GM18861 (cell line): Measurements from ENCODE around the gene GSTM3.

Experiments used
- ATAC-seq: cut with Tn5 transposase; IDR thresholded peaks from one replicate; pipeline ENCODE4 v1.9.1; 2021; ENCODE audit not compliant: unreplicated experiment

Gene GSTM3

DNA sequence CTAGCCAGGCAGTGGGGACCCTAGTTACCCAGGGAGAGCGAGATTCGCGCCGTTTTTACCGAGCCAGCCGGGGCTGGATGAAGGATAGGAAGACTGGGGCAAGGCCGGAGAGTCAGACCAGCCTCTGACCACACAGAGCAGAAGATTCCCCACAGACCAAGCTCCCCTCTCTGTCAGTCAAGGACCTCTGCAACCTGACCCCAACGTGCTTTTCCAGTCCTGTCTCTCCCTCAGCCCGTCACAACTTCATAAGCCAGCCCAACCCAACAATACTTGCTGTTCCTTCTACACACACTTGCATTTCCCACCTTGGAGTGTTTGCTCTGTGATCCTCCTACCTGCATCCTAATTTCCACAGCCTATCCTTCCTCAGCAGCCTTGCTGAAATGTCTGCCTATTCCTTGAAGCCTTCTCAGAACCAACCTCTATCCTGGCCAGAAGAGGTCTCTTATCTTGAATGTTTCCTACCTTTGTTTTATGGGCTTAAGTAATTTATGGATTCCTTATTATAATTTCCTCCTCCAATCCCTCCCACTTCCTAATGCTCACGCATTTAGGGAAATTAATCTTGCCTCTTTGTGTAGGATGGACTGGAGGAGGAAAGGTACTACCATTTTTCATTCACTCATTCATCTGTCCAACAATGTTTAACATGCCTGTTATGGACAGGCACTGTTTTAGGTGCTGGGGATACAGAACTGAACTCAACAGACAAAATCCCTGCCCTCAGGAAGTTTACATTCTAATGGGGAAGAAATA lies at the start of gene GSTM3:
Gene GSTM3 (minus strand): TSS at position 424 of the 759 bp plus-strand sequence. CDS start 751 bp downstream, outside the sequence.
- no peak for ATAC-seq

DNA sequence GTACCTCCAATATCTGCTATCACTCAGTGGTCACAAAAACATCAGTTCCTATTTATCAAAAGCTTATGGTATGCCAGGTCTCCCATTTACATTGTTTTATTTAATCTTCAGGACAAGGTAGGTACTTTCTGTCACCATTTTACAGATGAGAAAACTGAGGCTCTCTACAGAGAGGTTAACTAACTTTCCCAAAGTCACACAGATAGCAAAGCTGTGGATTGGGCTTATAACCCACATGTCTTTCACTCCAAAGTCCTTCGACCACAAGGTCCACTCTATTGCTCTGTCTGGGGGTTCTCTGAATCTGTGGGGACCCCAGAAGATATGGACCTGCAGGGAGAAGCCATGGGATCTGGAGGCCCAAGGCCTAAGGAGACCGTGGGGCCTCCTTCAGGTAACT lies 49.5 kb upstream of the GSTM3 start:
- ATAC-seq, result no peak

DNA sequence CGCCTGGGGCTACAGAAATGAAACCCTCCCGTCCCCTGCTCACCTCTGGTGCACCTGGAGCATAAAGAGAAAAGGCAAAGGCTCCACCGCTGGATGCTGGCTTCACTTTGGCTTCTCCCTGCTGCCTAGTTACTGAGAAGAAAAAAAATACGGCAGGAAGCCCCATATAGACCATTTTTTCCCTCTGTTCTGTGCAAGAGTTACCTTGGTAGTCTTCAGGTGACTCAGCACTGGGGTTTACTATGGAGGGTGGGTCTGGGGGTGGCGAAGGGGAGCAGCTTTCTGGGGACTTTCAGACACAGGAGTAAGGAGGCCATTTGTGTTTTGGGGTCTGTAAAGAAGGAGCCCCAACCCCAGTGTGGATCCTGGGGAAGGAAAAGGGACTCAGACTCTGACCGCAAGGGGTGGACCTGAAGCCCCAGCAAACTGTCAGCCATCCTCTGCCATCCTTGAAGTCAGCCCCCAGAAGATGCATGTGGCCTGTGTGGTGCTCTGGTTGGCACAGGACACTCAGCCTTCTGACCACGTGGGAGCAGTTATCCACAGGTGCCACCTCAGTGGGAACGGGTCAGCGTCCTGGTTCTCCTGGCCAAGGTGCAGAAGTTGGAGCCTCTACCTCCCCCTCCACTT lies 48.8 kb upstream of the GSTM3 start:
- no peak for ATAC-seq

DNA sequence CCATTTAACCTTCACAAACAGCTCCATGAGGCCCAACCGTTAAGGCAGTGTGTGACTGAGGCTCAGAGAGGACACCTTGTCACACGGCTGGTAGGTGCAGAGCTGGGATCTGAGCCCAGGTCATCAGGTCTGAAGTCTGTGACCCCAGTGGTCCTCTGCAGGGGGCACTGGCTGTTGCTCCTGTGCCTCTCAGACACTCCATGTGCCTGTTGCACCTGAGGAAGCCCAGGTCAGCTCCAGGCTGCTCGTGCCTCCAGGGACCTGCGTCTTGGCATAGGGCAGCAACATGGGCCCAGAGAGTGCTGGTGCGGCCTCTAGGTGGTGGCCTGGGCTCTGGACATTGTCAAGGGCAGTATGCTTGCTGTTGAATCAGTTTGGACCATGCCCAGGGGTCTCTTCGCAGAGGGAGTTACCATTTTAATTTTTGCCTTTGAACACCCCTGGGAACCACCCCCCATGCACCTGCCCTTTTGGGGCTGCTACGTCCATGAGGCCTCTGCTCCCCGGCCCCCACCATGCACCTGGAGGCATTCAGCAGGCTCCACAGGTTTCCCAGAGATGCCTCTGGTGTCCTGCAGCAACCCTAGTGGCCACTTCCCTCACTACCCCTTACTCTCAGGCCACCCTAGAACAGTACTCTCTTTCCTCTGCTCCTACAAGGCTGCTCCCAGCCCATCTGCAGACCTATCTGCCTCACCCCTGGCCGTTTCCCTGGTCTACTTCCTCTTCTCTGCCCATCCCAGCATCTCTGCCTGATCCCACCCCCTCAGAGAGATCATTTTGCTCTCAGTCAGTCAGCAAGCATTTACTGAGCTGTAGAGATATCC lies 48.1 kb upstream of the GSTM3 start:
- no peak for ATAC-seq

DNA sequence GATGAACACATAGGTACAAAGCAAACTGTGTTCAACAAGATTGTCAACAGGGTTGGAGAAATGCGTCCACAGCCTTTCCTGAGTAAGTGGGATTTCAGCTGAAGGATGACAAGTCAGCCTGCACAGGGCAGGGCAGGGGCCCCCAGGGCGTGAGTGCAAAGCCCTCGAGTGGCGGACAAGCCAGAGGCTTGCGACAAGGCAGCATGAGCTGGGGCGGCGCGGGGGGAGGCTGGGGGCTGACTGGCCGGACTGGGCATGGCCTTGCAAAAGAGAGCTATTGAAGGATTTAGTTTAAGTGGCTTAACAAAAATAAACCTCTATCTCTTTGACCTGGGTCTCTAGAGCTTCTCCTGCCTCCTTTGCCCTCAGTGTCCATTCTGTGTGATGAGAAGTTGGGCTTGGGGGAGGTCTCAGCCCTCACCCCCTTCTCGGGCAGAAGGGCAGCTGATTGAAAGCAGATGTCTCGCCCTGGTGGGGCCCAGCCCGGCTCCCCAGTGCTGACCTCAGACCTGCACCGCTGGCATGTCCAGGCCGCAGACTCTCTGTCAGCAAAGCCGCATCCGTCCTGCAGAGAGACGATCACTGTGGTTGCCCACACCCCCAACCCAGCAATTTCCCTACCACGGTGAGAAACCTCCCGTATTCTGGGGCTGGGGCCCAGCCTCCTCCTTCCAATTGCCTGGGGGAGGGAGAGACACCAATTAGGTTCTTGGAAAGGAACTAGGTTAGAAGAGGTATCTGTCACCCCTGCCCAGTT lies 47.2 kb upstream of the GSTM3 start:
- ATAC-seq, result no peak

DNA sequence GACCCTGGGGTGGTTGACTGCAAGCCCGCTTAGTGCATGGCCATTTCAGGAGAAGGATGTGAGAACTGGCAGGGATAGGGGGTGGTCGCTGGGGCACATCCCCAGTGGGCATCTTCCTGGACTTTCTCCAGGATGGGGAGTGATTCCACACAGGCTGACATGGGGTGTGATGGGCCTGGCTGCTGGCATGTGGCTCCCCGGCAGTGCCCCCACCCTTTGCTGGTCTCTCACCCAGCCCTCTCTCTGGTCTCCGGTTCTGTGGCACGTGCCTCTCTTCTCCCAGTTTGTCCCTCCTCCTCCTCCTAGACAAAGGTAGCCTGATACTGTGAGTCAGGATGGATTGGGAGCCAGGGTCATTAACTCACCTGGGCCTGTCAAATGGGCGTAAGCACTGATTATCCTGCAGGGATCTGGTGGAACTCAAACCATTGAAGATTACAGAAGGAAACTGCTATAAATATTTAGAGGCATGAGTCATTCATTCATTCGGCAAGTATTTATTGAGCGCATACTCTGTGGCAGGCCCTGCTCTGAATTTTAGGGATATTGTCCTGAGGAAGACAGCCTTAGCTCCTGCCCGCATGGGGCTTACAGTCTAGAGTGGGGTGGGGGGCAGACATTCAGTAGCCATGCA lies 46.5 kb upstream of the GSTM3 start:
- ATAC-seq, result no peak

DNA sequence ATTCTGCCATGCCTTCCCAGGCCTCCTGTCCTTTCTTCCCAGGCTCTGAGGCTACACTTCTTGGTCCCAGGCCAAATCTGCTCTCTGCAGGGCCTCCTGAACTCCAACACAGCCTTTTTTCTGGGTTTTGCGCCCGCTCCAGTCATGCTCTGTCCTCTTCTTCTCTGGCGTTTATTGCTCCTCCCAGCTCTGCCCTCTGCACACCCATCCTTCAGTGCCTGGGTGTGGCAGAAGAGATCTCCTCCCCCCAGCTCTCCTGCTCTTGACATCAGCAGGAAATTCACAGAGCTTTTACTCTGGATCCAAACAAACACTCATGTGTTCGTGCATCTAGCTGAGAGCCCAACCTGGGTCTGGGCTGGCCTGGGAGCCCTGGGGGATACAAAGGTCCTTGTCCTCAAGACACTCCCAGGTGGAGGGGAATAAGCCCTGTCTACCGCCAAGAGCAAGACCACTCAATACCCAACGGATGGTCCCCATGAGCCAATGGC lies 45.7 kb upstream of the GSTM3 start:
- no peak for ATAC-seq

DNA sequence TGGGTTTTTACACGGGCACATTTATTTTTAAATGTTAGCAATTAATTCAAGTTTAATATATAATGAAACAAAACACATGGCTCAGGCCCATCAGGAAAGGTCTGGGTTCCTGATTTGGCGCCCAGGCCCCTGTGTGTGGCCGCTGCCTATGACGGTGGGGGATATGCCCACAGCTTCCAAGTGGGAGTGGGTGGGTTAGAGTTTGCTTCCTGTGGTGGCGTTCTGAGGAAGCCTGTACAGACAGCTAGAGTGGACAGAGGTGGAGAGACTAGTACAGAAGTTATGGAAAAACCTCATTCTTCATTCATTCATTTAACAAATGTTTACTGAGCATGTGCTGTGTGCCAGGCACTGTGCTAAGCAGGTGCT lies 45.3 kb upstream of the GSTM3 start:
- ATAC-seq, result no peak

DNA sequence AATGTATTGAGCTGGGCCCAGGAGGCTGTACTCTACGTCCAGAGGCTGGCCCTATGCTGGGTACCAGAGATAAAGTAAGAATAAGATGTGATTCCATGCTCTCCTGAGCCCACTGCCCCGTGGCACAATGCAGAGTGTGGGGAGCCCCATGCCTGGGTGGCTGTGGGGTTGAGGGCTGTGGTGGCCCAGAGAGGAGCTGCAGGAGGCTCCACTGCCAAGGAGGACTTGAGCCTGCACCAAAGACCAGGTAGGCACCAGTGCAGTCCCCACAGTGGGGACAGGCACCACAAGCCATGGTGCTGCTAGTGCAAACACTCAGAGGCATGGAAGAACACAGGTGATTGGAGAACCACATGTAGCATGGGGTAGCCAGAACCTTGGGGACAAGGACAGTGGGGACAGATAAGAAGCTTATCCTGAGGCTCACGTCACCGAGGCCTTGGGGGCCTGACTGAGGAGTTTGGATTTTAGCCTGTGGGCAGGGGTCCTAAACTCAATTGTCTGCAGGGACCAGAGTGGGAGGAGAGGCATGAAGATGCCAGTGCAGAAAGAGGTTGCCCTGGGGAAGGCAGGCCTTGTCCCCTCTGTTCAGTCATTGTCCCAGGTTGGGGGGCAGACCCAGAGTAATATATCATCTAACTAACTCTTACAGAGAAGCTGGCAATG lies 44.7 kb upstream of the GSTM3 start:
- no peak for ATAC-seq

DNA sequence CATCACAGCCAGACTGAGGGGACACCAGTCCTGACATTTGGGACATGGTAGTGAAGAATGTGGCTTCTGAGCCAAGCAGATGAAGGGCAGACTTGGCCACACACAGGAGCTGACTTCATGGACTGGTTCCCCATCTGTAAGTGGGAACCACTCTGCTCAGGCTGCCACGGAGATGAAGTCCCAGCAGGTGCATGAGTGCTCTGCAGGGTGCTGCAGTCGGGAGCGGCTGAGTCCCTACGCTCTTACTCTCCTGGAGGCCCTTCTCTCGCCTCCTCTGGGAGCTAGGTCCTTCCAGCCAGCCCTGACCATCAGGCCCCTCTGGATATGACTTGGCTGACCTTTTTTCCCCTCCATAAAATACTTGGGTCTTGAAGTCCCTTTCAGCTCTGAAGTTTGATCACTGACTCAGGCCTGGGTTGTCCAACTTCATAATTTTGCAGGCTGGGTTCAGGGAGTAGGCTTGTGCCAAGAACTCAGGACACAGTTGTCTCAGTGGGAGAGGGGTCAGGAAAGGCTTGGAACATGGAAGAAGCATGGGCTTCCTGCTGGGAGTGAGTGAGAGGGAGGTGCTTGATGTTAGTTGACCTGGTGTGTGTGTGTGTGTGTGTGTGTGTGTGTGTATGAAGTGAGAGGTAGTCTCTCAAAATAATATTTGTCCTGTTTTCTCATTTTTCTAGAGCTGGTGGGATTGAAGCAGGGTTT lies 43.9 kb upstream of the GSTM3 start:
- ATAC-seq, result no peak

DNA sequence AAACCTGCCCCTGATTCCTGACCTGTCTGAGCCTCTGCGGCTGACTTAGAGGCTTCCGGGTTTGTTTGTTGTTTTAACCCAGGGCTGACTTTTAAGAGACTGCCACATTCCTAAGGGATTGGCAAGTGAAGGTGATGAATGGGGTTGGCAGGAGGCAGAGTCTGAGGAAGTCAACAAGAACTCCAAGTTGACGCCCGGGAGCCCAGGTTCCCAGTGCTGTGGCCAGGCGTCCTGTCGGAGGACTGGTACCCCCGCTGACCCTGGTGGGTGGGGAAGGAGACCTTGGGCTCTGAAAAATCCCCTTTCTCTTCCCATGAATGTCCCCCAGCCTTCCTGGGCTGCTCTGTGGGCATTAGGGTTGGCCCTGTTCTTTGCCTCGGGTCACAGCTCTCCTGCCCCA lies 42.6 kb upstream of the GSTM3 start:
- no peak for ATAC-seq

DNA sequence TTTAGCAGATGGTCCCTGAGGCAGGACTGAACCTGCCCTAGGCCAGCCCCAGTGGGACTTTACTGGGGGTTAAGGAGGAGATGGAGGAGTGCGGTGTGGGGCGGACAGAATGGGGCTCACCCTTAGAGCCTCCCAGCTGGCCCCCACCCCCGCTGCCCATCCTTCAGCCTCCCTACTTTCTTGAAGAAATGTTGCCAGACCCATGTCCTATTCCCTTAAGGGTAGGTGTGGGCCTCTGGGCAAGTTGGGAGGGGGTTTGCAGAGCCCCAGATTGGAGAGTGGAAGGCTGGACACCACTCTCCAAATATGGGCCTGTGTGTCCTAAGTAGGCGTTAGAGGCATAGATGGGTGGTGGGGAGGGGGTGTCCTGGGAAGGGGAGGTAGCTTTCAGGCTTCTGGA lies 42.1 kb upstream of the GSTM3 start:
- no peak for ATAC-seq

DNA sequence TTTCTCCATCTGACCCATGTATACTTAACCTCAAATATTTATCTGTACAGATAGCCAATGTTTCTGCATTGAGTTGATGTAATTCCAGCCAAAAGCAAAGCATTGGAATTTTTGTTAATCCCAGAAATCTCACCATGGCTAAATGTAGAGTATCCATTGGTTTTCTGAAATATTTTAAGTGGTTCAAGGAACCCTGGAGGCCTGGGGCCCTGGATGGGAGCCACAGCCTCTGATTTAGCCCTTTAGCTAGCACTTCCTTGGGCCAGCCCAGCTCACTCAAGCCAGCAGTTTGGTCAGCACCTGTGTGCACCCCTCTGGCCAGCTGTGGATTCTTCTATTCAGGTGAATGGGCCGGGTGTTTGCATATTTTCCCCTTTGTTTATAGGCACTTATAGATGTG lies 41.7 kb upstream of the GSTM3 start:
- no peak for ATAC-seq

DNA sequence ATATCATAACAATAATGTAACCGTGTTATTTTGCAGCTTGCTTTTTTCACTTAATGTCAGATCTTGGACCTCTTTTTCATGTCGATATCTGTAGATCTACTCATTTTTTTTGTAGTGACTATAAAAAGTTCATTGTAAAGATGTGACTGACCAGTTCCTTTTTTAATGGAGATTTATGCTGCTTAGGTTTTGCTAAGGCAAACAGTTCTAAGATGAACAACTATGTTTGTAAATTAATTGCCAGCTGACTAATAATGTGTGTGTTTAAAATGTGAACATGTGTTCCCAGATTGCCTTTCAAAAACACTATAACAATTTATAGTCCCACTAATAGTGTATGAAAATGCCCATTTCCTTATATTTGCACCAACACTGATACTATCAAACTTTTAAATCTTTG lies 41.0 kb upstream of the GSTM3 start:
- no peak for ATAC-seq

DNA sequence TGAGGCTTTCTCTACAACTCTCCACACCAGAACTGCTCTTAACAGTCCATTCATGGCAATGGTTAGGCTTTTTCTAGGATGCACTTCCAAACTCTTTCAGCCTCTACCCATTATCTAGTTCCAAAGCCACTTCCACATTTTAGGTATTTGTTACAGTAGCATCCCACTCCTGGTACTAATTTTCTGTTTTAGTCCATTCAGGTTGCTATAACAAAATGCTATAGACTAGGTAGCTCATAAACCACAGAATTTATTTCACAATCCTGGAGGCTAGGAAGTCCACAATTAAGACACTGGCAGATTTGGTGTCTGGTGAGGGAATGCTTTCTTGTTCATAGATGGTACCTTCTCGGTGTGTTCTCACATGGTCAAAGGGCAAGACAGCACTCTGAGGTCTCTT lies 40.1 kb upstream of the GSTM3 start:
- ATAC-seq, result no peak

DNA sequence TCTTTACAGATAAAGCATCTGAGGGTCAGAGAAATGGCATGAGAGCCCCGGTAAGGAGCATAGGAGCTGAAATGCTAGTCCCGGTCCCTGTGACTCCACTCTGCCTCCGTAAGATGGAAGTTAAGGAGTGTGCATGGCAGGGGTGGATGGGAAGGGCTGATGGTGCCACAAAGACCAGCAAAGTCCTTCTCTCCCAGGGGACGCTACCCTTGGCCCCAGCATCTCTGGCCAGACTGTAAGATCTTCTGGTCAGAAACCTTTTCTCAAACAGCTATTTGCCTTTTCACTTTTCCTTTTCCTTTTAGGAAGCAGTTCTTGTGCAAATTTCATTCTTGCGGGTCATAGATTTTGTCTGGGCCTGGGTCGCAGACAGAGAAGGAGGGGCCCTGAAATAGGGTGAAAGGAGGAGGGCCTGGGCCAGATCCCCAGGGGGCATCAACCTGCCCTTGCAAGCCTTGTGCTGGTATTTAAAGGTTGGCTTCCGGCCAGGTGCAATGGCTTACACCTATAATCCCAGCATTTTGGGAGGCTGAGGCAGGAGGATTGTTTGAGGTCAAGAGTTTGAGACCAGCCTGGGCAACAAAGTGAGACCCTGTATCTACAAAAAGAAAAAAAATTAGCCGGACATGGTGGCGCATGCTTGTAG lies 37.3 kb upstream of the GSTM3 start:
- ATAC-seq, result no peak

DNA sequence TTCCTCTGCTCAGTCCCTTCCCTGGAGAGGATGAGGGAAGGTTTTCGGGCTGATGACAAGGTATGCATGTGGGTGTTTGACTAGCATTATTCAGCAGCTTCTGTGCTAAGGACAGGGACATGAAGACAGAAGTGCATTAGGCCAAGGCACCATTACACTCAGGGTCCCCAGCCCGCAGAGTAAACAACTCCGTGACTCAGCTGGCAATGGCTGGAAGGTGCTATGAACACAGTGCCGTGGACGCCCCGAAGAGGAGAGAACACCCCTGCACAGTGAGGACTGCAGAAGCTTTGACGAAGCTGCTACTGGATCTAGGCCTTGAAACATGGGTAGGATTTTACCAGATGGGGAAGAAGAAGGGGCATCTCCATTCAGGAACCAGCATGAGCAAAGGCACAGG lies 36.6 kb upstream of the GSTM3 start:
- ATAC-seq, result no peak

DNA sequence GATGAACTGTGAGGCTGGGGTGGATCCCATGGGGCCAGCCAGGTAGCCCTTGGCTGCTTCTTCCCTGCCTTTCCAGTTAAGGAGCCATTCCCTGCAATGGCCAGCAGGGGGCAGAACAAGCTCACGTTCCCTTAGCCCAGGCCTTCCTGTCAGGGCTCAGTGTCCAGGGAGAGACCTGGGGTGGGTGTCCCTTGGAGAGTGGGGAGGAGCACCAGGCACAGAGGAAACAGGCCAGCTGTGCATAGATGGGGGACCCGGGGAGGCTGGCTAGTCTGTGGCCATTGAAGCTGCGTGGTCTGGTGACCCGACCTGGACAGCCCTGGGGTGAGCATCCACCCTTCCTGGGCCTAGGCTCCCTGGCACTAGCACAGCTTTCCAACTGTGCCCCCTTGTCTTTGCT lies 36.1 kb upstream of the GSTM3 start:
- no peak for ATAC-seq

DNA sequence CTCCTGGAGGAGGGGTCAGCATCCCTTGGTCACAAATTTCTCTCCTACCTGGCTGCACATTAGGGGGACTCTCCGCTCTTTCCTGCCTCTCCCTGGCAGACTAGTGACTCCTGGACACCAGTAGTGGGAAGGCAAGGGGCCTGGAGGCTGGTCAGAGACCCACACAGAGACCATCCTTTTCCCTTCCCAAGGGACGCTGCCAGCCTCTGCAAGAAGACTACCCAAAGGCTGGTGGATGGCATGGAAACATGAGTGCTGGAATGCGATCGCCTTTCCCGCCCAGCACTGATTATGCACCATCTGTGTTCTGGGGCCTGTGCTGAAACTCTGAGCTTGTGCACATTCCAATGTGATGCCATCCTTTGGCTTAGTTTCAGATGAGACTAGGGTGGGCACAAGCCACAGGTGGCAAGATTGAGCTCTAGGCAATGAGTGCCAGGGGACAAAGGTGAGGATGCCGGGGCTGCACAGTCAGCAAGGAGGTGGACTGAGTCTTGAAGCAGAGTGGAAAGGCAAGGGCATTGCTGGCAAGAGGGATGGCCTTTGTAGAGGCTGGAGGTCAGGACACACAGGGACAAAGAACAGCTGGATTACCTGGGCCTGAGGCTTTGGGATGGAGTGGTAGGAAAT lies 35.5 kb upstream of the GSTM3 start:
- no peak for ATAC-seq
